HepG2 (cell line): ENCODE data around the gene SERPINE2. TPM values are rescaled to one million over a fixed set of nuclear protein-coding genes. Genes with fewer than 3 reads are reported as not detected.

Experiments
- HDAC2 ChIP-seq: sonication (generic); formaldehyde crosslinking; IDR thresholded peaks from 2 replicates; pipeline ENCODE4 v1.4.0; 2020; ENCODE audit warnings: missing genetic modification reagents
- MTERF4 ChIP-seq: sonication (generic); formaldehyde crosslinking; IDR thresholded peaks from 2 replicates; pipeline ENCODE4 v1.8.0; 2023; ENCODE audit warnings: mild to moderate bottlenecking, missing genetic modification reagents
- NCOA1 ChIP-seq: sonication (generic); formaldehyde crosslinking; IDR thresholded peaks from 2 replicates; pipeline ENCODE4 v1.9.0; 2021; ENCODE audit warnings: missing genetic modification reagents
- SALL2 ChIP-seq: sonication (generic); formaldehyde crosslinking; IDR thresholded peaks from 2 replicates; pipeline ENCODE4 v1.8.1; 2023; ENCODE audit warnings: mild to moderate bottlenecking, missing genetic modification reagents, inconsistent platforms
- ZBTB4 ChIP-seq: sonication (generic); formaldehyde crosslinking; IDR thresholded peaks from 2 replicates; pipeline ENCODE4 v1.4.0; 2020; ENCODE audit warnings: missing genetic modification reagents, mild to moderate bottlenecking, borderline replicate concordance
- ZNF576 ChIP-seq: sonication (generic); formaldehyde crosslinking; IDR thresholded peaks from 2 replicates; pipeline ENCODE4 v1.4.0; 2020; ENCODE audit warnings: mild to moderate bottlenecking, missing genetic modification reagents
- polyA plus RNA-seq, 8 experiments: library from polyadenylated mRNA; depleted of rRNA in 3 of 8; stranded (reverse) in 7 of 8; unstranded in 1 of 8; fragments of >200 nt; fragmentation: Illumina TruSeq in 4 of 8; extraction: Trizol in 4 of 8; gene quantifications; 2 replicates each; pipeline versions ENCODE4 v1.2.1 to v1.2.3, GENCODE V29; 2011 to 2016; ENCODE audit warnings: low read depth in 4 of 8, missing spikeins in 1 of 8, mixed read lengths in 1 of 8; ENCODE audit not compliant: insufficient read depth in 1 of 8
- total RNA-seq, 5 experiments: library from RNA; depleted of rRNA; stranded (reverse); fragments of >200 nt; fragmentation: Illumina TruSeq; extraction: Trizol; gene quantifications; 2 replicates each; pipeline ENCODE4 v1.2.3, GENCODE V29; 2016; ENCODE audit warnings: low read depth in 1 of 5
- TF ChIP-seq, protein P1 (sequence below): sonication (generic); formaldehyde crosslinking; IDR thresholded peaks from 2 replicates; pipeline ENCODE4 v1.5.1; 2020; ENCODE audit warnings: mild to moderate bottlenecking, missing genetic modification reagents, moderate library complexity
- TF ChIP-seq, protein P2 (sequence below): sonication (generic); formaldehyde crosslinking; IDR thresholded peaks from 2 replicates; pipeline ENCODE4 v1.4.0; 2020; ENCODE audit warnings: missing genetic modification reagents, mild to moderate bottlenecking, borderline replicate concordance
- TF ChIP-seq, protein P3 (sequence below): sonication (generic); formaldehyde crosslinking; IDR thresholded peaks from 2 replicates; pipeline ENCODE4 v1.5.0; 2020; ENCODE audit warnings: missing genetic modification reagents

SERPINE2 gene
- total and polyA plus RNA-seq, 2 of the 13 experiments (the other 11 are each of a cell fraction or from before 2014, with no cell fraction given), result 7.9 to 18.1 TPM

DNA sequence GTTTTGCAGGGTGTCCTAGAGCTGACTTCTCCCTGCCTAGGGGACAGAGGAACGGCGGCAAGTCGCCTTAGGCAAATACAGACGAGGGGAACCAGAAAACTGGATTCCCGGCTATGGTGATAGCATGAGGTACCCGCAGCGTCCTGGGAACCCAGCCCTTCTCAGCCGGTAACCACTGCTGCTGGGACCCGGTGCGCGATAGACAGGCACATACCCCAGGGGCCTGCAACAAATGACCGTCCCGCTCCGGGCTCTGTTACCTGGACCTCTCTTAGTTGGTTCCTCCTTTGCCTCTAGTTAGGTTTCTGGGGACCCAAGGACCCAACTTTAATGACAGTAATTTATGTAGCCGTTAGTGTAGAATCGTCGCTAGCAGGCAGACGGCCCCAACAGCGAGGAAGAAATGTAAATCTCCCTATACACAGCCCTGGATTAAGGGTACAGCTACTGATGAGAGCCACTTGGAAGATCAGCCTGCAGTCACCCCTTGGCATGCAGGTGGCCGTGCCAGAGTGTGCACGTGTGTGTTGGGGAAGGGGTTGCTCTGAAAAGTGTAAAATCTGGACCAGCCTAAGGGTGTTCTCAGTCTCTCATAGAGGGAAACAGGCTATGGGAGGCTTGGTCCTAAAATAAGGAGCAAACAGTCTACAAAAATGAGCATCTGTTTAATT lies 819 bp upstream of the SERPINE2 start (continued):
- TF ChIP-seq, protein P1, sequence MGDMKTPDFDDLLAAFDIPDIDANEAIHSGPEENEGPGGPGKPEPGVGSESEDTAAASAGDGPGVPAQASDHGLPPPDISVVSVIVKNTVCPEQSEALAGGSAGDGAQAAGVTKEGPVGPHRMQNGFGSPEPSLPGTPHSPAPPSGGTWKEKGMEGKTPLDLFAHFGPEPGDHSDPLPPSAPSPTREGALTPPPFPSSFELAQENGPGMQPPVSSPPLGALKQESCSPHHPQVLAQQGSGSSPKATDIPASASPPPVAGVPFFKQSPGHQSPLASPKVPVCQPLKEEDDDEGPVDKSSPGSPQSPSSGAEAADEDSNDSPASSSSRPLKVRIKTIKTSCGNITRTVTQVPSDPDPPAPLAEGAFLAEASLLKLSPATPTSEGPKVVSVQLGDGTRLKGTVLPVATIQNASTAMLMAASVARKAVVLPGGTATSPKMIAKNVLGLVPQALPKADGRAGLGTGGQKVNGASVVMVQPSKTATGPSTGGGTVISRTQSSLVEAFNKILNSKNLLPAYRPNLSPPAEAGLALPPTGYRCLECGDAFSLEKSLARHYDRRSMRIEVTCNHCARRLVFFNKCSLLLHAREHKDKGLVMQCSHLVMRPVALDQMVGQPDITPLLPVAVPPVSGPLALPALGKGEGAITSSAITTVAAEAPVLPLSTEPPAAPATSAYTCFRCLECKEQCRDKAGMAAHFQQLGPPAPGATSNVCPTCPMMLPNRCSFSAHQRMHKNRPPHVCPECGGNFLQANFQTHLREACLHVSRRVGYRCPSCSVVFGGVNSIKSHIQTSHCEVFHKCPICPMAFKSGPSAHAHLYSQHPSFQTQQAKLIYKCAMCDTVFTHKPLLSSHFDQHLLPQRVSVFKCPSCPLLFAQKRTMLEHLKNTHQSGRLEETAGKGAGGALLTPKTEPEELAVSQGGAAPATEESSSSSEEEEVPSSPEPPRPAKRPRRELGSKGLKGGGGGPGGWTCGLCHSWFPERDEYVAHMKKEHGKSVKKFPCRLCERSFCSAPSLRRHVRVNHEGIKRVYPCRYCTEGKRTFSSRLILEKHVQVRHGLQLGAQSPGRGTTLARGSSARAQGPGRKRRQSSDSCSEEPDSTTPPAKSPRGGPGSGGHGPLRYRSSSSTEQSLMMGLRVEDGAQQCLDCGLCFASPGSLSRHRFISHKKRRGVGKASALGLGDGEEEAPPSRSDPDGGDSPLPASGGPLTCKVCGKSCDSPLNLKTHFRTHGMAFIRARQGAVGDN (CRISPR knock-in tag), result peak; percentile 21
- TF ChIP-seq, protein P2, sequence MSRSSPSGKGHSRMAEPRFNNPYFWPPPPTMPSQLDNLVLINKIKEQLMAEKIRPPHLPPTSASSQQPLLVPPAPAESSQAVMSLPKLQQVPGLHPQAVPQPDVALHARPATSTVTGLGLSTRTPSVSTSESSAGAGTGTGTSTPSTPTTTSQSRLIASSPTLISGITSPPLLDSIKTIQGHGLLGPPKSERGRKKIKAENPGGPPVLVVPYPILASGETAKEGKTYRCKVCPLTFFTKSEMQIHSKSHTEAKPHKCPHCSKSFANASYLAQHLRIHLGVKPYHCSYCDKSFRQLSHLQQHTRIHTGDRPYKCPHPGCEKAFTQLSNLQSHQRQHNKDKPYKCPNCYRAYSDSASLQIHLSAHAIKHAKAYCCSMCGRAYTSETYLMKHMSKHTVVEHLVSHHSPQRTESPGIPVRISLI, result no peak
- TF ChIP-seq HDAC2 (CRISPR knock-in tag) (no peak), SALL2 (0 out of 2 replicates have a peak, but pooled peaks have one; percentile 36), NCOA1 (CRISPR knock-in tag) (no peak), MTERF4 (CRISPR knock-in tag) (0 out of 2 replicates have a peak, but pooled peaks have one; percentile 57), ZNF576 (CRISPR knock-in tag) (no peak), ZBTB4 (CRISPR knock-in tag) (0 out of 2 replicates have a peak, but pooled peaks have one; percentile 33)
- TF ChIP-seq, protein P3, sequence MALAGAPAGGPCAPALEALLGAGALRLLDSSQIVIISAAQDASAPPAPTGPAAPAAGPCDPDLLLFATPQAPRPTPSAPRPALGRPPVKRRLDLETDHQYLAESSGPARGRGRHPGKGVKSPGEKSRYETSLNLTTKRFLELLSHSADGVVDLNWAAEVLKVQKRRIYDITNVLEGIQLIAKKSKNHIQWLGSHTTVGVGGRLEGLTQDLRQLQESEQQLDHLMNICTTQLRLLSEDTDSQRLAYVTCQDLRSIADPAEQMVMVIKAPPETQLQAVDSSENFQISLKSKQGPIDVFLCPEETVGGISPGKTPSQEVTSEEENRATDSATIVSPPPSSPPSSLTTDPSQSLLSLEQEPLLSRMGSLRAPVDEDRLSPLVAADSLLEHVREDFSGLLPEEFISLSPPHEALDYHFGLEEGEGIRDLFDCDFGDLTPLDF (CRISPR knock-in tag), result no peak
